C4-2B (cell line): ENCODE data around the gene STAG3.
"Not testable (repeated sequence)": the region's sequence is repeated elsewhere in the genome, so short reads cannot be mapped to it uniquely, and the experiment has no call there.

Experiments used
- H3K27ac ChIP-seq: fragments of 450-650 bp; 2 replicates; pipeline ENCODE4 v1.5.1; 2017
- CTCF ChIP-seq: fragments of 450-650 bp; conservative IDR thresholded peaks from 2 replicates; pipeline ENCODE4 v1.5.1; 2017; ENCODE audit warnings: mild to moderate bottlenecking
- ZFX ChIP-seq: fragments of 450-650 bp; IDR thresholded peaks from 2 replicates; pipeline ENCODE4 v1.6.1; 2017

Gene STAG3

GRCh38 chr7:100212631-100213286 lies 35.0 kb downstream of the STAG3 start:
- H3K27ac ChIP-seq: no peak overlapping the region
- TF ChIP-seq ZFX (no peak), CTCF (no peak)

GRCh38 chr7:100213672-100214071 lies 36.0 kb downstream of the STAG3 start:
- TF ChIP-seq CTCF (no peak), ZFX (no peak)
- H3K27ac ChIP-seq: no peak overlapping the region

GRCh38 chr7:100214356-100214755 lies 36.6 kb downstream of the STAG3 start:
- not testable (repeated sequence) for H3K27ac ChIP-seq

GRCh38 chr7:100215895-100216294 lies 38.2 kb downstream of the STAG3 start:
- no peak overlapping the region for H3K27ac ChIP-seq
- no peak for TF ChIP-seq ZFX
- no peak for TF ChIP-seq CTCF

GRCh38 chr7:100217934-100218333 lies 40.2 kb downstream of the STAG3 start:
- not testable (repeated sequence) for H3K27ac ChIP-seq

- TF ChIP-seq CTCF (no peak), ZFX (no peak)
- H3K27ac ChIP-seq: no peak overlapping the region
Observed at GRCh38 chr7:100219271-100219737, 41.6 kb downstream of the STAG3 start.

- H3K27ac ChIP-seq: not testable (repeated sequence)
Observed at GRCh38 chr7:100219801-100220585, 42.3 kb downstream of the STAG3 start, which contains the start of gene PVRIG. PVRIG (plus strand) TSS chr7:100219949; CDS start chr7:100219971, 22 bp downstream.

GRCh38 chr7:100220586-100221230 lies 43.0 kb downstream of the STAG3 start:
- no peak for TF ChIP-seq ZFX
- TF ChIP-seq CTCF: no peak
- H3K27ac ChIP-seq: no peak overlapping the region
